GM12878 (cell line): ENCODE results near the gene ZNF107. TPM values are rescaled to one million over a fixed set of nuclear protein-coding genes. Genes with fewer than 3 reads are reported as not detected.
"Not testable (repeated sequence)": the region's sequence is repeated elsewhere in the genome, so short reads cannot be mapped to it uniquely, and the experiment has no call there.

Source experiments
- ATAC-seq: fragments of 200-7000 bp; cut with Tn5 transposase; 3 replicates; pipeline ENCODE4 v1.9.1; 2020; ENCODE audit warnings: mild to moderate bottlenecking, moderate library complexity
- BruUV-seq: library from RNA; stranded (reverse); fragments of 400-500 nt; replicated peaks from 2 replicates; lab custom pipeline; 2021; lab: Mats Ljungman, UMichigan
- CTCF ChIA-PET: fragments of 300-600 bp; sonication (Branson Sonifier 250); formaldehyde crosslinking; extraction: SDS; loops from one replicate; lab custom pipeline; 2021; ENCODE audit warnings: inconsistent platforms; lab: Yijun Ruan, JAX
- POLR2A ChIA-PET: fragments of 350-600 bp; formaldehyde crosslinking; extraction: SDS; loops from one replicate; lab custom pipeline; 2021; ENCODE audit warnings: inconsistent platforms; lab: Charles Lee
- RAD21 ChIA-PET: fragments of 300-600 bp; sonication (Branson Sonifier 250); formaldehyde crosslinking; loops from one replicate; lab custom pipeline; 2023; ENCODE audit warnings: antibody characterized with exemption; ENCODE audit not compliant: unreplicated experiment; lab: Charles Lee
- SMC1A ChIA-PET: fragments of 300-600 bp; sonication (Branson Sonifier 250); formaldehyde crosslinking; loops from one replicate; lab custom pipeline; 2023; ENCODE audit not compliant: unreplicated experiment, uncharacterized antibody; lab: Charles Lee
- DNase-seq: peaks from one replicate; pipeline ENCODE4 v3.0.0-alpha.2; 2011; ENCODE audit warnings: low read depth, low spot score
- FAIRE-seq: peaks from 3 replicates; lab custom pipeline; 2011; peaks lifted over from hg19 to GRCh38; lab: Jason Lieb, UNC
- H2AFZ ChIP-seq: 2 replicates; pipeline ENCODE4 v1.6.0; 2011; ENCODE audit warnings: low read depth, low read length, control low read depth; ENCODE audit not compliant: control insufficient read depth
- H3K27ac ChIP-seq: 2 replicates; pipeline ENCODE4 v1.5.1; 2011; ENCODE audit warnings: control low read depth; ENCODE audit not compliant: control insufficient read depth, insufficient read depth
- H3K27me3 ChIP-seq, 2 experiments: replicated peaks in 1 of 2; 2 replicates each; pipeline versions ENCODE4 v1.6.0 to v1.6.1; 2011; ENCODE audit warnings: low read length in 1 of 2; ENCODE audit not compliant: control insufficient read depth in 2 of 2, insufficient read depth in 2 of 2
- H3K36me3 ChIP-seq, 2 experiments: 2 replicates each; pipeline ENCODE4 v1.5.1; 2011; ENCODE audit warnings: low read length in 1 of 2; ENCODE audit not compliant: control insufficient read depth in 2 of 2, insufficient read depth in 2 of 2
- H3K4me1 ChIP-seq: 2 replicates; pipeline ENCODE4 v1.6.1; 2011; ENCODE audit warnings: mild to moderate bottlenecking, low read length, moderate library complexity, mixed read lengths; ENCODE audit not compliant: control insufficient read depth, insufficient read depth
- H3K4me2 ChIP-seq: 2 replicates; pipeline ENCODE4 v1.6.0; 2011; ENCODE audit warnings: control low read depth; ENCODE audit not compliant: control insufficient read depth, insufficient read depth
- H3K4me3 ChIP-seq: fragments of 200-600 bp; sonication (generic); 2 replicates; pipeline ENCODE4 v1.5.1; 2016
- H3K79me2 ChIP-seq: 2 replicates; pipeline ENCODE4 v1.6.0; 2011; ENCODE audit warnings: low read length; ENCODE audit not compliant: control insufficient read depth, insufficient read depth
- H3K9ac ChIP-seq: 2 replicates; pipeline ENCODE4 v1.8.0; 2011; ENCODE audit warnings: low read length, control low read depth, mixed read lengths; ENCODE audit not compliant: control insufficient read depth, insufficient read depth
- H3K9me3 ChIP-seq: replicated peaks from 3 replicates; pipeline ENCODE4 v1.5.1; 2011; ENCODE audit warnings: mild to moderate bottlenecking, low read length; ENCODE audit not compliant: control insufficient read depth, insufficient read depth
- H4K20me1 ChIP-seq: 2 replicates; pipeline ENCODE4 v1.6.0; 2011; ENCODE audit not compliant: control insufficient read depth, insufficient read depth
- NR2C1 ChIP-seq: fragments of 450-650 bp; IDR thresholded peaks from 2 replicates; pipeline ENCODE4 v1.6.1; 2017; ENCODE audit warnings: antibody characterized with exemption, mild to moderate bottlenecking, moderate library complexity
- NR2F1 ChIP-seq: fragments of 450-650 bp; conservative IDR thresholded peaks from 2 replicates; pipeline ENCODE4 v1.6.1; 2017; ENCODE audit warnings: mild to moderate bottlenecking
- YBX1 ChIP-seq: fragments of 450-650 bp; IDR thresholded peaks from 2 replicates; pipeline ENCODE4 v1.6.1; 2016; ENCODE audit warnings: antibody characterized with exemption
- WGBS: methylation state at CpG from one replicate; pipeline ENCODE4 v1.1.6; 2016; ENCODE audit warnings: low lambda C conversion rate; ENCODE audit not compliant: insufficient replicate concordance, insufficient coverage; ENCODE audit errors: missing lambda C conversion rate; 5-methylcytosine and 5-hydroxymethylcytosine counted together
- in situ Hi-C: fragments of 300-500 bp; cut with MboI; formaldehyde crosslinking; loops from 9 replicates; pipeline ENCODE4 v1.14.3; 2018; ENCODE audit warnings: mixed read lengths
- intact Hi-C: fragments of 100-400 bp; cut with micrococcal nuclease; formaldehyde crosslinking; loops from one replicate; pipeline ENCODE4 v1.14.2; 2022; ENCODE audit not compliant: unreplicated experiment
- polyA plus RNA-seq, 11 experiments: library from polyadenylated mRNA; depleted of rRNA in 4 of 11; unstranded in 6 of 11; stranded (reverse) in 5 of 11; fragments of >200 nt; fragmentation: Nextera tagmentation in 4 of 11; fragmentation: Illumina TruSeq in 1 of 11; extraction: Ambion mirVana in 4 of 11; extraction: Trizol in 1 of 11; gene quantifications; 1 replicate in 1 of 11; 2 replicates in 10 of 11; pipeline versions ENCODE4 v1.2.1 to v1.2.3, GENCODE V29; 2011 to 2016; ENCODE audit warnings: inconsistent platforms in 2 of 11, missing spikeins in 2 of 11, low read depth in 1 of 11
- total RNA-seq, 4 experiments: library from RNA; depleted of rRNA in 3 of 4; stranded (reverse); fragments of >200 nt in 3 of 4; fragmentation: Illumina TruSeq in 1 of 4; extraction: Trizol in 1 of 4; gene quantifications; 2 replicates each; pipeline versions ENCODE4 v1.2.1 to v1.2.3, GENCODE V29; 2013 to 2021
- TF ChIP-seq, protein P1 (sequence below): fragments of 450-650 bp; formaldehyde crosslinking; IDR thresholded peaks from 2 replicates; pipeline ENCODE4 v1.4.0; 2020; ENCODE audit warnings: mild to moderate bottlenecking, moderate library complexity

The ZNF107 gene
- total and polyA plus RNA-seq, 10 of the 15 experiments (the other 5 are each of a cell fraction or from before 2014, with no cell fraction given) = 3.2 to 23.3 (median 13.7) TPM

- Histone ChIP-seq H4K20me1 (no peaks in the 10 kb centered on the region), H3K27ac (no peak overlapping the region), H3K36me3 (peaks cover 17 to 54% of the 10 kb centered on the region in 2 experiments), H3K27me3 (no peaks in the 10 kb centered on the region), H3K4me1 (peaks cover 11% of the 10 kb centered on the region), H2AFZ (no peak overlapping the region), H3K79me2 (peaks cover 2% of the 10 kb centered on the region), H3K4me3 (no peak overlapping the region), H3K9me3 (peaks cover 56% of the 10 kb centered on the region), H3K4me2 (no peak overlapping the region), H3K9ac (no peak overlapping the region)
- ChIA-PET CTCF (interaction anchor here (0.7 kb wide), 1 partner anchor 69 kb away, joined by 4 read pairs; no protein-coding TSS in a partner anchor), RAD21 (interaction anchor here (0.6 to 1.2 kb wide), 2 partner anchors 15 to 349 kb away, joined by 3 read pairs; no protein-coding TSS in a partner anchor), POLR2A (interaction anchor here (0.9 to 1.2 kb wide), 2 partner anchors 21 to 214 kb away, joined by 3 read pairs; partner anchors contain the start of gene ZNF273), SMC1A (interaction anchor here (1.0 to 3.3 kb wide), 5 partner anchors 15 to 106 kb away, joined by 3 to 11 read pairs (median 6); partner anchors contain the start of genes ZNF107 and ZNF138)
- WGBS = 91% methylated on average over 2 of the region's 2 CpGs
- no TSS peak for BruUV-seq
- TF ChIP-seq, protein P1, sequence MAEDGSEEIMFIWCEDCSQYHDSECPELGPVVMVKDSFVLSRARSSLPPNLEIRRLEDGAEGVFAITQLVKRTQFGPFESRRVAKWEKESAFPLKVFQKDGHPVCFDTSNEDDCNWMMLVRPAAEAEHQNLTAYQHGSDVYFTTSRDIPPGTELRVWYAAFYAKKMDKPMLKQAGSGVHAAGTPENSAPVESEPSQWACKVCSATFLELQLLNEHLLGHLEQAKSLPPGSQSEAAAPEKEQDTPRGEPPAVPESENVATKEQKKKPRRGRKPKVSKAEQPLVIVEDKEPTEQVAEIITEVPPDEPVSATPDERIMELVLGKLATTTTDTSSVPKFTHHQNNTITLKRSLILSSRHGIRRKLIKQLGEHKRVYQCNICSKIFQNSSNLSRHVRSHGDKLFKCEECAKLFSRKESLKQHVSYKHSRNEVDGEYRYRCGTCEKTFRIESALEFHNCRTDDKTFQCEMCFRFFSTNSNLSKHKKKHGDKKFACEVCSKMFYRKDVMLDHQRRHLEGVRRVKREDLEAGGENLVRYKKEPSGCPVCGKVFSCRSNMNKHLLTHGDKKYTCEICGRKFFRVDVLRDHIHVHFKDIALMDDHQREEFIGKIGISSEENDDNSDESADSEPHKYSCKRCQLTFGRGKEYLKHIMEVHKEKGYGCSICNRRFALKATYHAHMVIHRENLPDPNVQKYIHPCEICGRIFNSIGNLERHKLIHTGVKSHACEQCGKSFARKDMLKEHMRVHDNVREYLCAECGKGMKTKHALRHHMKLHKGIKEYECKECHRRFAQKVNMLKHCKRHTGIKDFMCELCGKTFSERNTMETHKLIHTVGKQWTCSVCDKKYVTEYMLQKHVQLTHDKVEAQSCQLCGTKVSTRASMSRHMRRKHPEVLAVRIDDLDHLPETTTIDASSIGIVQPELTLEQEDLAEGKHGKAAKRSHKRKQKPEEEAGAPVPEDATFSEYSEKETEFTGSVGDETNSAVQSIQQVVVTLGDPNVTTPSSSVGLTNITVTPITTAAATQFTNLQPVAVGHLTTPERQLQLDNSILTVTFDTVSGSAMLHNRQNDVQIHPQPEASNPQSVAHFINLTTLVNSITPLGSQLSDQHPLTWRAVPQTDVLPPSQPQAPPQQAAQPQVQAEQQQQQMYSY (CRISPR knock-in tag) = no peak
- intact Hi-C loops (no loop called here), in situ Hi-C loops (loop anchor here (10.0 to 25.0 kb wide), 2 partner anchors 134 to 698 kb away; no protein-coding TSS in a partner anchor)
- FAIRE-seq (no peak), DNase-seq (no peak), ATAC-seq (no peak)
These were observed 23.1 kb downstream of the ZNF107 start for GRCh38 chr7:64688988-64689387.

DNA sequence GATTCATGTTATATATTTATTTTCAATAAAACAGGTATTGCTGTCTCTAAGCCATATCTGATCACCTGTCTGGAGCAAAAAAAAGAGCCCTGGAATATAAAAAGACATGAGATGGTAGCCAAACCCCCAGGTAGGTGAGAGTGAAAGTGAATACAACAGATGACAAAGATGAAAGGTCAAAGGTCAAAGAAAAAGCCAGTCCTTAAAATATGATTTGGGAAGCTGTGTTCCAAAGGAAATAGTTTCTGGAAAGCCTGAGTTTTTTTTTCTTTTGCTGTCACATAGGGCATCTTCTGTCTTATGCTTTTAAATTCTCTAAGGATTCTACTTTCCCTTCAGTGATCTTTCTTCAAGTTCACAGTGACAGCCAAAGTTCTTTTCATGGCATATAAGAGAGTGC lies 25.9 kb downstream of the ZNF107 start:
- no peak for DNase-seq
- in situ Hi-C loops (loop anchor here (25.0 kb wide), 1 partner anchor 695 kb away; no protein-coding TSS in a partner anchor), intact Hi-C loops (no loop called here)
- no peak overlapping the region for H3K4me3 ChIP-seq
- no peak overlapping the region for H3K9ac ChIP-seq
- peak; percentile 47; the same call in 1 of the 2 replicates for TF ChIP-seq NR2F1
- peak; percentile 59; the same call in 1 of the 2 replicates for TF ChIP-seq NR2C1
- no peak for TF ChIP-seq YBX1
- no peak overlapping the region for H2AFZ ChIP-seq
- ChIA-PET RAD21 (no interaction called here), POLR2A (no interaction called here), CTCF (no interaction called here), SMC1A (no interaction called here)
- no peak overlapping the region for H3K27ac ChIP-seq
- FAIRE-seq = peak; percentile 13
- no peaks in the 10 kb centered on the region for H3K27me3 ChIP-seq
- no peak for ATAC-seq
- no peaks in the 10 kb centered on the region for H3K4me1 ChIP-seq
- no peaks in the 10 kb centered on the region; the same call in none of the 2 replicates for H3K79me2 ChIP-seq
- no peak overlapping the region for H3K4me2 ChIP-seq
- peaks cover 4 to 40% of the 10 kb centered on the region in 2 experiments for H3K36me3 ChIP-seq
- peaks cover 41% of the 10 kb centered on the region for H3K9me3 ChIP-seq
- BruUV-seq = no TSS peak
- no peaks in the 10 kb centered on the region for H4K20me1 ChIP-seq

- in situ Hi-C loops = loop anchor here (25.0 kb wide), 1 partner anchor 689 kb away; no protein-coding TSS in a partner anchor
These were observed 31.9 kb downstream of the ZNF107 start for GRCh38 chr7:64697863-64698262.

More at GRCh38 chr7:64697863-64698262, 31.9 kb downstream of the ZNF107 start:
- H3K4me3 ChIP-seq, FAIRE-seq, H4K20me1 ChIP-seq, intact Hi-C loops, H3K27ac ChIP-seq, DNase-seq, H3K4me2 ChIP-seq, H2AFZ ChIP-seq, H3K9ac ChIP-seq, POLR2A ChIA-PET, CTCF ChIA-PET, SMC1A ChIA-PET, RAD21 ChIA-PET, BruUV-seq, H3K4me1 ChIP-seq, ATAC-seq, H3K27me3 ChIP-seq, H3K79me2 ChIP-seq: not testable (repeated sequence)
- 96% methylated on average over 10 of the region's 12 CpGs for WGBS
- Histone ChIP-seq H3K36me3 (peaks cover 5 to 29% of the 10 kb centered on the region in 2 experiments), H3K9me3 (peaks cover 31% of the 10 kb centered on the region)
